GM12878 (cell line): ENCODE data around the gene MTHFR.

Source experiments
- ASH2L ChIP-seq: fragments of 300-600, 200-600 bp; sonication (generic); IDR thresholded peaks from 2 replicates; pipeline ENCODE4 v1.6.1; 2017; ENCODE audit warnings: low read depth, mild to moderate bottlenecking, borderline replicate concordance
- POLR2A ChIP-seq: IDR thresholded peaks from 2 replicates; pipeline ENCODE4 v1.6.1; 2011; ENCODE audit warnings: low read depth, mild to moderate bottlenecking, low read length
- TAF1 ChIP-seq: IDR thresholded peaks from 2 replicates; pipeline ENCODE4 v1.6.1; 2011; ENCODE audit warnings: mild to moderate bottlenecking, low read depth, low read length, borderline replicate concordance
- YBX1 ChIP-seq: fragments of 450-650 bp; IDR thresholded peaks from 2 replicates; pipeline ENCODE4 v1.6.1; 2016; ENCODE audit warnings: antibody characterized with exemption
- TF ChIP-seq, protein P1 (sequence below): IDR thresholded peaks from 2 replicates; pipeline ENCODE4 v1.6.1; 2011; ENCODE audit warnings: low read depth, mild to moderate bottlenecking, low read length, moderate library complexity, borderline replicate concordance; ENCODE audit errors: extremely low read depth
- TF ChIP-seq, protein P2 (sequence below): IDR thresholded peaks from 2 replicates; pipeline ENCODE4 v1.6.1; 2012; ENCODE audit warnings: improper control_type of control experiment, low read depth, low read length; ENCODE audit not compliant: insufficient replicate concordance

DNA sequence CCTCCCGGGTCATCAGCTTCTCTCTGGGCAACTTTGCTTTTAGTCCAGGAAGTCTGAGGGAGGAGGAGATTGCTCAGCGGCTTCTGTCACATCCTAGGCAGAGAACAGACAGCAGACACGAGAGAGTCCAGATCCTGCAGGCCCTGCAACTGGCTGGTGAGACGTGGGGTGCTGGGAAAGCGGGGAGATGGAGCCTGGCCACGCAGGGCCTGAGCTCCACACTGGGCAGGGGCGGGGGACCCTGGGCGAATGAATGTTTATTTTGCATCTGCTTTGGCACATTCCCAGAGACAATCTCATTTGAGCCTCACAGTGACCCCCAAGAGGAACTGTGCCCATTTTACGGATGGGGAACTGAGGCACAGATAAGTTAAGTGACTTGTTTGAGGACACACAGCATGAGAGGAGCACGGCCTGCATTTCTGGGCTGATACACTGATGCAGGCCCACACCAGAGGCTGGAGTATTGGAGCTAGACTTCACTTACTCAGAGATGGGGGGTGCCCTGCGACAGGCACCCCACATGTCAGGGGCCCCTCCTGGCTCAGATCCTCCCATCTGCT, 34.2 kb downstream of the MTHFR start:
- no peak for TF ChIP-seq TAF1
- TF ChIP-seq POLR2A, result no peak
- no peak for TF ChIP-seq ASH2L
- TF ChIP-seq, protein P1, sequence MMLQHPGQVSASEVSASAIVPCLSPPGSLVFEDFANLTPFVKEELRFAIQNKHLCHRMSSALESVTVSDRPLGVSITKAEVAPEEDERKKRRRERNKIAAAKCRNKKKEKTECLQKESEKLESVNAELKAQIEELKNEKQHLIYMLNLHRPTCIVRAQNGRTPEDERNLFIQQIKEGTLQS, result no peak
- no peak for TF ChIP-seq YBX1
- TF ChIP-seq, protein P2, sequence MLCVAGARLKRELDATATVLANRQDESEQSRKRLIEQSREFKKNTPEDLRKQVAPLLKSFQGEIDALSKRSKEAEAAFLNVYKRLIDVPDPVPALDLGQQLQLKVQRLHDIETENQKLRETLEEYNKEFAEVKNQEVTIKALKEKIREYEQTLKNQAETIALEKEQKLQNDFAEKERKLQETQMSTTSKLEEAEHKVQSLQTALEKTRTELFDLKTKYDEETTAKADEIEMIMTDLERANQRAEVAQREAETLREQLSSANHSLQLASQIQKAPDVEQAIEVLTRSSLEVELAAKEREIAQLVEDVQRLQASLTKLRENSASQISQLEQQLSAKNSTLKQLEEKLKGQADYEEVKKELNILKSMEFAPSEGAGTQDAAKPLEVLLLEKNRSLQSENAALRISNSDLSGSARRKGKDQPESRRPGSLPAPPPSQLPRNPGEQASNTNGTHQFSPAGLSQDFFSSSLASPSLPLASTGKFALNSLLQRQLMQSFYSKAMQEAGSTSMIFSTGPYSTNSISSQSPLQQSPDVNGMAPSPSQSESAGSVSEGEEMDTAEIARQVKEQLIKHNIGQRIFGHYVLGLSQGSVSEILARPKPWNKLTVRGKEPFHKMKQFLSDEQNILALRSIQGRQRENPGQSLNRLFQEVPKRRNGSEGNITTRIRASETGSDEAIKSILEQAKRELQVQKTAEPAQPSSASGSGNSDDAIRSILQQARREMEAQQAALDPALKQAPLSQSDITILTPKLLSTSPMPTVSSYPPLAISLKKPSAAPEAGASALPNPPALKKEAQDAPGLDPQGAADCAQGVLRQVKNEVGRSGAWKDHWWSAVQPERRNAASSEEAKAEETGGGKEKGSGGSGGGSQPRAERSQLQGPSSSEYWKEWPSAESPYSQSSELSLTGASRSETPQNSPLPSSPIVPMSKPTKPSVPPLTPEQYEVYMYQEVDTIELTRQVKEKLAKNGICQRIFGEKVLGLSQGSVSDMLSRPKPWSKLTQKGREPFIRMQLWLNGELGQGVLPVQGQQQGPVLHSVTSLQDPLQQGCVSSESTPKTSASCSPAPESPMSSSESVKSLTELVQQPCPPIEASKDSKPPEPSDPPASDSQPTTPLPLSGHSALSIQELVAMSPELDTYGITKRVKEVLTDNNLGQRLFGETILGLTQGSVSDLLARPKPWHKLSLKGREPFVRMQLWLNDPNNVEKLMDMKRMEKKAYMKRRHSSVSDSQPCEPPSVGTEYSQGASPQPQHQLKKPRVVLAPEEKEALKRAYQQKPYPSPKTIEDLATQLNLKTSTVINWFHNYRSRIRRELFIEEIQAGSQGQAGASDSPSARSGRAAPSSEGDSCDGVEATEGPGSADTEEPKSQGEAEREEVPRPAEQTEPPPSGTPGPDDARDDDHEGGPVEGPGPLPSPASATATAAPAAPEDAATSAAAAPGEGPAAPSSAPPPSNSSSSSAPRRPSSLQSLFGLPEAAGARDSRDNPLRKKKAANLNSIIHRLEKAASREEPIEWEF, result no peak
